SK-N-SH (cell line): ENCODE measurements around the gene TNFRSF12A. TPM values are rescaled to one million over a fixed set of nuclear protein-coding genes. Genes with fewer than 3 reads are reported as not detected.

Source experiments
- CTCF ChIA-PET: fragments of 300-600, 350-600 bp; formaldehyde crosslinking; extraction: SDS; loops from one replicate; lab custom pipeline; 2021; lab: Yijun Ruan, JAX
- POLR2A ChIA-PET: fragments of 350-600 bp; sonication (Branson Sonifier 250); formaldehyde crosslinking; extraction: SDS; loops from one replicate; lab custom pipeline; 2020; ENCODE audit warnings: antibody characterized with exemption, inconsistent platforms; lab: Yijun Ruan, JAX
- DNase-seq: peaks from one replicate; pipeline ENCODE4 v3.0.0; 2012
- H2AFZ ChIP-seq: fragments of 200-600 bp; sonication (generic); 2 replicates; pipeline ENCODE4 v1.8.1; 2016; ENCODE audit warnings: antibody characterized with exemption, mild to moderate bottlenecking, low read depth
- H3F3A ChIP-seq: fragments of 200-600 bp; sonication (generic); replicated peaks from 2 replicates; pipeline ENCODE3; 2016; ENCODE audit warnings: antibody characterized with exemption, mild to moderate bottlenecking; ENCODE audit not compliant: insufficient read depth
- H3K27ac ChIP-seq, 2 experiments: fragments of 200-500 bp in 1 of 2; fragments of 200-600 bp in 1 of 2; sonication (Bioruptor generic) in 1 of 2; sonication (generic), shearing (Covaris generic) in 1 of 2; 2 replicates each; pipeline versions ENCODE4 v1.5.1 to v1.6.1; 2014 to 2016; ENCODE audit warnings: low read depth in 2 of 2, inconsistent platforms in 1 of 2, low read length in 1 of 2, mild to moderate bottlenecking in 1 of 2, mixed read lengths in 1 of 2
- H3K27me3 ChIP-seq: fragments of 200-600 bp; sonication (generic), shearing (Covaris generic); 2 replicates; pipeline ENCODE4 v1.6.1; 2016; ENCODE audit warnings: mixed run types; ENCODE audit not compliant: insufficient read depth
- H3K36me3 ChIP-seq, 2 experiments: fragments of 200-500 bp in 1 of 2; fragments of 200-600 bp in 1 of 2; sonication (Bioruptor generic) in 1 of 2; sonication (generic) in 1 of 2; replicated peaks in 1 of 2; 2 replicates each; pipeline versions ENCODE3 to v1.5.1; 2014 to 2016; ENCODE audit warnings: low read length in 1 of 2, mild to moderate bottlenecking in 1 of 2; ENCODE audit not compliant: insufficient read depth in 2 of 2, control insufficient read depth in 1 of 2
- H3K4me1 ChIP-seq, 2 experiments: fragments of 200-500 bp in 1 of 2; fragments of 200-600 bp in 1 of 2; sonication (Bioruptor generic) in 1 of 2; sonication (generic), shearing (Covaris generic) in 1 of 2; 2 replicates each; pipeline versions ENCODE4 v1.5.1 to v1.6.1; 2014 to 2016; ENCODE audit warnings: low read depth in 1 of 2, low read length in 1 of 2, mixed run types in 1 of 2; ENCODE audit not compliant: insufficient read depth in 2 of 2, control insufficient read depth in 1 of 2
- H3K4me2 ChIP-seq: fragments of 200-600 bp; sonication (generic), shearing (Covaris generic); 2 replicates; pipeline ENCODE4 v1.6.1; 2017; ENCODE audit warnings: mixed run types
- H3K4me3 ChIP-seq, 2 experiments: fragments of 200-500 bp in 1 of 2; fragments of 200-600 bp in 1 of 2; sonication (Bioruptor generic) in 1 of 2; sonication (generic), shearing (Covaris generic) in 1 of 2; 2 replicates each; pipeline versions ENCODE4 v1.5.1 to v1.8.1; 2014 to 2016; ENCODE audit warnings: low read depth in 2 of 2, inconsistent platforms in 1 of 2, low read length in 1 of 2, mild to moderate bottlenecking in 1 of 2, mixed read lengths in 1 of 2, moderate library complexity in 1 of 2
- H3K79me2 ChIP-seq: fragments of 200-600 bp; sonication (generic); 2 replicates; pipeline ENCODE4 v1.8.1; 2017; ENCODE audit warnings: mild to moderate bottlenecking; ENCODE audit not compliant: insufficient read depth
- H3K9ac ChIP-seq: fragments of 200-600 bp; sonication (generic); 2 replicates; pipeline ENCODE4 v1.6.1; 2017; ENCODE audit warnings: mixed run types
- H3K9me2 ChIP-seq: fragments of 200-600 bp; sonication (generic); 2 replicates; pipeline ENCODE4 v1.6.1; 2017; ENCODE audit warnings: mixed run types
- H3K9me3 ChIP-seq: fragments of 200-600 bp; sonication (generic); 2 replicates; pipeline ENCODE4 v1.6.1; 2017; ENCODE audit warnings: mixed run types, mild to moderate bottlenecking, moderate library complexity
- H4K20me1 ChIP-seq: fragments of 200-600 bp; sonication (generic); 2 replicates; pipeline ENCODE4 v1.6.1; 2017; ENCODE audit warnings: mild to moderate bottlenecking, mixed run types; ENCODE audit not compliant: insufficient read depth
- CHD2 ChIP-seq: fragments of 150-350 bp; IDR thresholded peaks from 2 replicates; pipeline ENCODE4 v1.6.1; 2018; ENCODE audit warnings: low read length; ENCODE audit not compliant: partially characterized antibody
- ELF1 ChIP-seq: IDR thresholded peaks from 2 replicates; pipeline ENCODE4 v1.4.0; 2012
- EP300 ChIP-seq, 2 experiments: IDR thresholded peaks; 2 replicates each; pipeline versions ENCODE4 v1.4.0 to v1.6.1; 2012; ENCODE audit warnings: borderline replicate concordance in 1 of 2, low read depth in 1 of 2, low read length in 1 of 2
- FOSL2 ChIP-seq: IDR thresholded peaks from 2 replicates; pipeline ENCODE4 v1.4.0; 2012; ENCODE audit warnings: low read depth, mild to moderate bottlenecking, moderate library complexity, borderline replicate concordance
- FOXJ3 ChIP-seq: sonication (generic); formaldehyde crosslinking; IDR thresholded peaks from 2 replicates; pipeline ENCODE4 v1.5.1; 2020; ENCODE audit warnings: mild to moderate bottlenecking, missing genetic modification reagents
- FOXM1 ChIP-seq: IDR thresholded peaks from 2 replicates; pipeline ENCODE4 v1.4.0; 2012; ENCODE audit warnings: low read depth, mild to moderate bottlenecking
- GABPA ChIP-seq: IDR thresholded peaks from 2 replicates; pipeline ENCODE4 v1.4.0; 2012; ENCODE audit warnings: low read depth, mild to moderate bottlenecking
- JUND ChIP-seq: IDR thresholded peaks from 2 replicates; pipeline ENCODE4 v1.4.0; 2012
- MEF2A ChIP-seq: IDR thresholded peaks from 2 replicates; pipeline ENCODE4 v1.4.0; 2012; ENCODE audit warnings: low read depth, borderline replicate concordance
- MXI1 ChIP-seq: IDR thresholded peaks from 2 replicates; pipeline ENCODE4 v1.6.1; 2012; ENCODE audit warnings: mild to moderate bottlenecking, low read depth, low read length, improper control_type of control experiment
- NFIC ChIP-seq: IDR thresholded peaks from 2 replicates; pipeline ENCODE4 v1.4.0; 2012; ENCODE audit warnings: borderline replicate concordance
- POLR2AphosphoS5 ChIP-seq: IDR thresholded peaks from 2 replicates; pipeline ENCODE4 v1.6.1; 2012; ENCODE audit warnings: low read depth, low read length
- RCOR1 ChIP-seq: fragments of 150-350 bp; IDR thresholded peaks from 2 replicates; pipeline ENCODE4 v1.6.1; 2017; ENCODE audit warnings: antibody characterized with exemption, low read length
- RXRA ChIP-seq: IDR thresholded peaks from 2 replicates; pipeline ENCODE4 v1.4.0; 2012; ENCODE audit warnings: low read depth, mild to moderate bottlenecking, borderline replicate concordance
- SIN3A ChIP-seq: IDR thresholded peaks from 2 replicates; pipeline ENCODE4 v1.6.1; 2012; ENCODE audit warnings: low read depth, mild to moderate bottlenecking, low read length, moderate library complexity, borderline replicate concordance
- SMC3 ChIP-seq: IDR thresholded peaks from 2 replicates; pipeline ENCODE4 v1.6.1; 2012; ENCODE audit warnings: low read depth, low read length, improper control_type of control experiment
- TAF1 ChIP-seq: IDR thresholded peaks from 2 replicates; pipeline ENCODE4 v1.6.1; 2012; ENCODE audit warnings: low read depth, mild to moderate bottlenecking, low read length, moderate library complexity, borderline replicate concordance
- TCF12 ChIP-seq: IDR thresholded peaks from 2 replicates; pipeline ENCODE4 v1.4.0; 2012
- TEAD4 ChIP-seq: IDR thresholded peaks from 2 replicates; pipeline ENCODE4 v1.4.0; 2012; ENCODE audit warnings: mild to moderate bottlenecking, borderline replicate concordance; ENCODE audit not compliant: insufficient read depth
- WGBS: methylation state at CpG from one replicate; pipeline ENCODE4 v1.1.6; 2017; ENCODE audit warnings: low lambda C conversion rate; 5-methylcytosine and 5-hydroxymethylcytosine counted together
- polyA plus RNA-seq, 3 experiments: library from polyadenylated mRNA; depleted of rRNA; stranded (reverse); fragments of >200 nt; gene quantifications; 2 replicates each; pipeline ENCODE4 v1.2.3, GENCODE V29; 2012
- TF ChIP-seq, protein P1 (sequence below): IDR thresholded peaks from 2 replicates; pipeline ENCODE4 v1.4.0; 2012; ENCODE audit warnings: low read depth
- TF ChIP-seq, protein P2 (sequence below): IDR thresholded peaks from 2 replicates; pipeline ENCODE4; 2012
- TF ChIP-seq, protein P3 (sequence below): IDR thresholded peaks from 2 replicates; pipeline ENCODE4 v1.6.1; 2012; ENCODE audit warnings: mild to moderate bottlenecking, low read depth, low read length, moderate library complexity
- TF ChIP-seq, protein P4 (sequence below): IDR thresholded peaks from 2 replicates; pipeline ENCODE4 v1.4.0; 2012; ENCODE audit warnings: low read depth, borderline replicate concordance

TNFRSF12A gene
- polyA plus RNA-seq, 1 of the 3 experiments (the other 2 are of a cell fraction), result 374 TPM

DNA sequence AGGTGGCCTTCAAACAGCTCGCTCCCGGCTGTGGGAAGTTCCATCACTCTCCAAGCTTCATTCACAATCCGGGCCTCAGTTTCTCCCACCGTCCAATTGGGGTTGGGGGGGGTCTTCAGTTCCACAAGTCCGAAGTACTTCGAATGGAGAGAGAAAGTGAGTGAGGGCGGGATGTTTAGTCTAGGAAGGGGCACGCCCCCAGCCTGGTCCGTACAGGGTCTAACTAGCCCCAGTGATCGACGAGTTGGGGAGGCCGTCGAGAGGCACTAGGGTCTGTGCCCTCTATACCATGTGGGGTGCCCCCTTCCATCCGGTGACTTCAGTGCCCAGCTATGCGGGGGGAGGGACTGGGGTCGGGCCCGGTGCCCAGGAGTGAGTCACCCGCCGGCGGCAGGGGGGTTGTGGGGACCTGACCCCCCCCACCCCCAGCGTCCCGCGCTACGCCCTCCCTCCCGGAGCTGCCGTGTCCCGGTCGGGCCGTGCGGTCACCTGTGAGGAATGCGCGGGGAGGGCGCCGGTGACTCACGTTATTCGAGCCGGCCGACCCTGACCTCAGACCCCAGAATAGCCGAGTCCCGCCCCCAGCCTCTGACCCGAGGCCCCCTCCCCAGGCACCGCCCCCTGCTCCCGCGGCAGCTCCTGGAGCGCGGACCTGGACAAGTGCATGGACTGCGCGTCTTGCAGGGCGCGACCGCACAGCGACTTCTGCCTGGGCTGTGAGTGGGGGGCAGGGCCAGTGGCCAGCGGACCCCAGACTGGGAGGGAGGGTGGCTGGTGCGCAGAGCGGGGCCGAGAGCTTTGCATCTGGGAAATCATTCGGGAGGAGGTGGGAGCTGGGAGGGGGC lies 658 bp downstream of the TNFRSF12A start:
- Histone ChIP-seq H4K20me1 (peaks cover 8% of the 10 kb centered on the region), H3K79me2 (peaks cover 11% of the 10 kb centered on the region; the same call in 1 of the 2 replicates), H3K4me1 (peaks cover 8 to 33% of the 10 kb centered on the region in 2 experiments; a peak in 3 of 4 replicates), H3K27ac (peak overlapping the region; percentile 87 to 99), H3K4me3 (peak overlapping the region; percentile 80 to 88), H3K9ac (peak overlapping the region; percentile 100), H3F3A (peaks cover 42% of the 10 kb centered on the region), H3K27me3 (no peaks in the 10 kb centered on the region), H3K4me2 (peak overlapping the region; percentile 99), H2AFZ (no peak overlapping the region), H3K36me3 (peaks cover 6 to 16% of the 10 kb centered on the region in 2 experiments), H3K9me2 (no peaks in the 10 kb centered on the region), H3K9me3 (no peaks in the 10 kb centered on the region)
- CTCF ChIA-PET, result interaction anchor here (0.9 to 8.5 kb wide), 9 partner anchors 9 to 153 kb away, joined by 3 to 111 read pairs (median 3); partner anchors contain the start of gene CLDN9
- DNase-seq, result peak; percentile 72
- TF ChIP-seq EP300 (IDR thresholded peaks at IDR 0.05; ENCODE audit: borderline replicate concordance in 1 of 2, low read depth in 1 of 2, low read length in 1 of 2) (peak in 1 of 2 experiments; percentile 94; a peak in 2 of 4 replicates), TAF1 (peak; percentile 53; the same call in 1 of the 2 replicates), CHD2 (peak; percentile 11), NFIC (peak; percentile 100), FOXJ3 (CRISPR knock-in tag) (no peak), FOXM1 (0 out of 2 replicates have a peak, but pooled peaks have one; percentile 47), RXRA (peak; percentile 98), MXI1 (no peak), JUND (peak; percentile 99), ELF1 (peak; percentile 9; the same call in 1 of the 2 replicates), TCF12 (peak; percentile 80), MEF2A (peak; percentile 68; the same call in 1 of the 2 replicates), SMC3 (no peak), GABPA (peak; percentile 50), RCOR1 (no peak), SIN3A (peak; percentile 27; the same call in 1 of the 2 replicates), POLR2AphosphoS5 (0 out of 2 replicates have a peak, but pooled peaks have one; percentile 45), FOSL2 (peak; percentile 98), TEAD4 (peak; percentile 98)
- TF ChIP-seq, protein P1, sequence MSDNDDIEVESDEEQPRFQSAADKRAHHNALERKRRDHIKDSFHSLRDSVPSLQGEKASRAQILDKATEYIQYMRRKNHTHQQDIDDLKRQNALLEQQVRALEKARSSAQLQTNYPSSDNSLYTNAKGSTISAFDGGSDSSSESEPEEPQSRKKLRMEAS, result peak; percentile 96
- TF ChIP-seq, protein P2, sequence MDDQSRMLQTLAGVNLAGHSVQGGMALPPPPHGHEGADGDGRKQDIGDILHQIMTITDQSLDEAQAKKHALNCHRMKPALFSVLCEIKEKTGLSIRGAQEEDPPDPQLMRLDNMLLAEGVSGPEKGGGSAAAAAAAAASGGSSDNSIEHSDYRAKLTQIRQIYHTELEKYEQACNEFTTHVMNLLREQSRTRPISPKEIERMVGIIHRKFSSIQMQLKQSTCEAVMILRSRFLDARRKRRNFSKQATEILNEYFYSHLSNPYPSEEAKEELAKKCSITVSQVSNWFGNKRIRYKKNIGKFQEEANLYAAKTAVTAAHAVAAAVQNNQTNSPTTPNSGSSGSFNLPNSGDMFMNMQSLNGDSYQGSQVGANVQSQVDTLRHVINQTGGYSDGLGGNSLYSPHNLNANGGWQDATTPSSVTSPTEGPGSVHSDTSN, result peak; percentile 77
- TF ChIP-seq, protein P3, sequence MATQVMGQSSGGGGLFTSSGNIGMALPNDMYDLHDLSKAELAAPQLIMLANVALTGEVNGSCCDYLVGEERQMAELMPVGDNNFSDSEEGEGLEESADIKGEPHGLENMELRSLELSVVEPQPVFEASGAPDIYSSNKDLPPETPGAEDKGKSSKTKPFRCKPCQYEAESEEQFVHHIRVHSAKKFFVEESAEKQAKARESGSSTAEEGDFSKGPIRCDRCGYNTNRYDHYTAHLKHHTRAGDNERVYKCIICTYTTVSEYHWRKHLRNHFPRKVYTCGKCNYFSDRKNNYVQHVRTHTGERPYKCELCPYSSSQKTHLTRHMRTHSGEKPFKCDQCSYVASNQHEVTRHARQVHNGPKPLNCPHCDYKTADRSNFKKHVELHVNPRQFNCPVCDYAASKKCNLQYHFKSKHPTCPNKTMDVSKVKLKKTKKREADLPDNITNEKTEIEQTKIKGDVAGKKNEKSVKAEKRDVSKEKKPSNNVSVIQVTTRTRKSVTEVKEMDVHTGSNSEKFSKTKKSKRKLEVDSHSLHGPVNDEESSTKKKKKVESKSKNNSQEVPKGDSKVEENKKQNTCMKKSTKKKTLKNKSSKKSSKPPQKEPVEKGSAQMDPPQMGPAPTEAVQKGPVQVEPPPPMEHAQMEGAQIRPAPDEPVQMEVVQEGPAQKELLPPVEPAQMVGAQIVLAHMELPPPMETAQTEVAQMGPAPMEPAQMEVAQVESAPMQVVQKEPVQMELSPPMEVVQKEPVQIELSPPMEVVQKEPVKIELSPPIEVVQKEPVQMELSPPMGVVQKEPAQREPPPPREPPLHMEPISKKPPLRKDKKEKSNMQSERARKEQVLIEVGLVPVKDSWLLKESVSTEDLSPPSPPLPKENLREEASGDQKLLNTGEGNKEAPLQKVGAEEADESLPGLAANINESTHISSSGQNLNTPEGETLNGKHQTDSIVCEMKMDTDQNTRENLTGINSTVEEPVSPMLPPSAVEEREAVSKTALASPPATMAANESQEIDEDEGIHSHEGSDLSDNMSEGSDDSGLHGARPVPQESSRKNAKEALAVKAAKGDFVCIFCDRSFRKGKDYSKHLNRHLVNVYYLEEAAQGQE, result peak; percentile 69
- TF ChIP-seq, protein P4, sequence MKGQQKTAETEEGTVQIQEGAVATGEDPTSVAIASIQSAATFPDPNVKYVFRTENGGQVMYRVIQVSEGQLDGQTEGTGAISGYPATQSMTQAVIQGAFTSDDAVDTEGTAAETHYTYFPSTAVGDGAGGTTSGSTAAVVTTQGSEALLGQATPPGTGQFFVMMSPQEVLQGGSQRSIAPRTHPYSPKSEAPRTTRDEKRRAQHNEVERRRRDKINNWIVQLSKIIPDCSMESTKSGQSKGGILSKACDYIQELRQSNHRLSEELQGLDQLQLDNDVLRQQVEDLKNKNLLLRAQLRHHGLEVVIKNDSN, result no peak; the same call in 1 of the 2 replicates
- POLR2A ChIA-PET, result interaction anchor here (1.3 to 1.4 kb wide), 2 partner anchors 11 to 17 kb away, joined by 4 to 8 read pairs; no protein-coding TSS in a partner anchor
- 2% methylated on average over 17 of the region's 57 CpGs for WGBS
